CD14-positive monocyte (primary cell): ENCODE data around the gene HOXD8. TPM values are rescaled to one million over a fixed set of nuclear protein-coding genes. Genes with fewer than 3 reads are reported as not detected.
A peak's percentile ranks its signal among the peaks of the same experiment; 100 is the strongest.

Experiments used
- DNase-seq, 3 donors: peaks; one replicate each; pipeline ENCODE4 v3.0.0-alpha.2; 2011 to 2022
- H2AFZ ChIP-seq: 2 replicates; pipeline ENCODE4 v1.6.0; 2012; ENCODE audit warnings: mild to moderate bottlenecking, low read depth, low read length, inconsistent platforms; ENCODE audit not compliant: insufficient read depth, poor library complexity, severe bottlenecking
- H3K27ac ChIP-seq, 2 donors: 1 replicate in 1 of 2; 2 replicates in 1 of 2; pipeline ENCODE4 v1.5.1; 2012 to 2013; ENCODE audit warnings: low read length in 2 of 2, control low read depth in 1 of 2, inconsistent platforms in 1 of 2, low read depth in 1 of 2, mild to moderate bottlenecking in 1 of 2
- H3K27me3 ChIP-seq, 2 donors: one replicate each; pipeline versions ENCODE4 v1.6.0 to v1.6.1; 2011 to 2013; ENCODE audit warnings: low read length in 2 of 2; ENCODE audit not compliant: control insufficient read depth in 2 of 2, insufficient read depth in 2 of 2
- H3K36me3 ChIP-seq, 2 donors: replicated peaks in 1 of 2; 1 replicate in 1 of 2; 2 replicates in 1 of 2; pipeline versions ENCODE4 v1.5.1 to v1.6.1; 2012 to 2013; ENCODE audit warnings: low read length in 2 of 2, control low read depth in 1 of 2, inconsistent platforms in 1 of 2, mild to moderate bottlenecking in 1 of 2; ENCODE audit not compliant: insufficient read depth in 2 of 2, control insufficient read depth in 1 of 2
- H3K4me1 ChIP-seq, 2 donors: 1 replicate in 1 of 2; 2 replicates in 1 of 2; pipeline versions ENCODE4 v1.5.1 to v1.6.1; 2012 to 2013; ENCODE audit warnings: low read length in 2 of 2, control low read depth in 1 of 2, inconsistent platforms in 1 of 2, mild to moderate bottlenecking in 1 of 2, moderate library complexity in 1 of 2; ENCODE audit not compliant: insufficient read depth in 2 of 2, control insufficient read depth in 1 of 2
- H3K4me2 ChIP-seq: replicated peaks from 2 replicates; pipeline ENCODE3; 2012; ENCODE audit warnings: low read length, moderate library complexity, mild to moderate bottlenecking; ENCODE audit not compliant: poor library complexity, severe bottlenecking; ENCODE audit errors: extremely low read depth
- H3K4me3 ChIP-seq, 3 experiments: fragments of 200-600 bp in 1 of 3; sonication (generic) in 1 of 3; replicated peaks in 1 of 3; 1 replicate in 2 of 3; 2 replicates in 1 of 3; pipeline ENCODE4 v1.5.1; 2011 to 2013; ENCODE audit warnings: low read length in 3 of 3, mild to moderate bottlenecking in 3 of 3, control low read depth in 2 of 3, low read depth in 2 of 3, inconsistent platforms in 1 of 3, moderate library complexity in 1 of 3
- H3K79me2 ChIP-seq: 2 replicates; pipeline ENCODE4 v1.6.0; 2012; ENCODE audit warnings: mild to moderate bottlenecking, control low read depth, inconsistent platforms, low read length, moderate library complexity; ENCODE audit not compliant: insufficient read depth
- H3K9ac ChIP-seq: 2 replicates; pipeline ENCODE4 v1.6.0; 2017; ENCODE audit warnings: low read length, mild to moderate bottlenecking; ENCODE audit not compliant: insufficient read depth, poor library complexity, severe bottlenecking
- H3K9me3 ChIP-seq, 2 donors: replicated peaks in 1 of 2; 1 replicate in 1 of 2; 2 replicates in 1 of 2; pipeline versions ENCODE4 v1.5.1 to v1.6.1; 2012 to 2013; ENCODE audit warnings: low read length in 2 of 2, control low read depth in 1 of 2; ENCODE audit not compliant: control insufficient read depth in 1 of 2, insufficient read depth in 1 of 2
- H4K20me1 ChIP-seq: 2 replicates; pipeline ENCODE4 v1.6.0; 2012; ENCODE audit warnings: mild to moderate bottlenecking, low read length, control low read depth, moderate library complexity; ENCODE audit not compliant: insufficient read depth
- H3K27ac Mint-ChIP-seq, 7 donors: one replicate each; pipeline ENCODE4 v1.8.0; 2020; ENCODE audit warnings: mild to moderate bottlenecking in 7 of 7, mixed read lengths in 7 of 7, moderate library complexity in 6 of 7, inconsistent platforms in 2 of 7
- H3K27me3 Mint-ChIP-seq, 3 donors: one replicate each; pipeline ENCODE4 v1.8.0; 2021 to 2022; ENCODE audit warnings: low read depth in 3 of 3, mild to moderate bottlenecking in 3 of 3, mixed read lengths in 3 of 3, moderate library complexity in 3 of 3, inconsistent platforms in 1 of 3
- H3K36me3 Mint-ChIP-seq, 2 donors: one replicate each; pipeline ENCODE4 v1.8.0; 2020; ENCODE audit warnings: mixed read lengths in 2 of 2, inconsistent platforms in 1 of 2, mild to moderate bottlenecking in 1 of 2
- H3K4me1 Mint-ChIP-seq: one replicate; pipeline ENCODE4 v1.8.0; 2020; ENCODE audit warnings: mild to moderate bottlenecking, mixed read lengths
- H3K4me3 Mint-ChIP-seq, 2 donors: one replicate each; pipeline ENCODE4 v1.8.0; 2020; ENCODE audit warnings: mild to moderate bottlenecking in 2 of 2, mixed read lengths in 2 of 2, moderate library complexity in 1 of 2
- H3K9me3 Mint-ChIP-seq, 7 donors: one replicate each; pipeline ENCODE4 v1.8.0; 2020 to 2022; ENCODE audit warnings: mixed read lengths in 7 of 7, mild to moderate bottlenecking in 6 of 7, moderate library complexity in 6 of 7, inconsistent platforms in 2 of 7
- CTCF ChIP-seq: fragments of 200-600 bp; IDR thresholded peaks from one replicate; pipeline ENCODE4 v1.8.0; 2022; ENCODE audit warnings: antibody characterized with exemption, mild to moderate bottlenecking
- WGBS: methylation state at CpG from one replicate; pipeline ENCODE4 v1.1.5; 2013; ENCODE audit warnings: missing lambda C conversion rate; ENCODE audit not compliant: insufficient coverage; 5-methylcytosine and 5-hydroxymethylcytosine counted together
- intact Hi-C, 2 donors: fragments of 100-400 bp; cut with micrococcal nuclease; formaldehyde crosslinking; loops; one replicate each; pipeline versions ENCODE4 v1.15.0 to v1.15.1; 2023
- polyA plus RNA-seq, 3 donors: library from polyadenylated mRNA; depleted of rRNA in 1 of 3; unstranded in 2 of 3; stranded (reverse) in 1 of 3; fragments of 300-500 nt in 2 of 3; fragments of >200 nt in 1 of 3; fragmentation: Illumina TruSeq in 2 of 3; gene quantifications; 1 replicate in 2 of 3; 2 replicates in 1 of 3; pipeline ENCODE4 v1.2.3, GENCODE V29; 2012 to 2021

The HOXD8 gene
- polyA plus RNA-seq, 3 donors: not detected

DNA sequence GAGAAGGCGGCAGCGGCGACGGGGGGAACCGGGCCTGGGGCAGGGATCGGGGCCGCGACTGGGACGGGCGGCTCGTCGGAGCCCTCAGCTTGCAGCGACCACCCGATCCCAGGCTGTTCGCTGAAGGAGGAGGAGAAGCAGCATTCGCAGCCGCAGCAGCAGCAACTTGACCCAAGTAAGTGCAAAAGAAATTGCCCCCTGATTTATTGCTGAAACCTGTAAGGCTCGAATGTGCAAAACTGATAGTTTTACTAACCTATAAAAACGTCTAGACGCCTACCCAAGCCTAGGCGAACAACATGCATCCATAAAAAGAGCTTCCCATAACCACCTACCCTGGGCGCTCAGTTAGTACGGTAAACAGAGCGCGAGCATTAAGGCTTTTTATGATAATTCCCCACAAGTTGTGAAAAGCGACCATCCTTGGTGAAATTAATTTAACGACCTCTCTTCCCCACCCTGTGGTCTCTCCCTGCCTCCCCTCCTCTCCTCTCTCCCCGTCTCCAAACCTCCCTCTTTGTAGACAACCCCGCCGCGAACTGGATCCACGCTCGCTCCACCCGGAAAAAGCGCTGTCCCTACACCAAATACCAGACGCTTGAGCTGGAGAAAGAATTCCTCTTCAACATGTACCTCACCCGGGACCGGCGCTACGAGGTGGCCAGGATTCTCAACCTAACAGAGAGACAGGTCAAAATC, 5.9 kb upstream of the HOXD8 start:
- DNase-seq: no peak
- Histone ChIP-seq H3K27me3 (peaks cover 88 to 97% of the 10 kb centered on the region in 2 donors), H3K79me2 (no peaks in the 10 kb centered on the region), H4K20me1 (no peaks in the 10 kb centered on the region), H3K4me2 (peak overlapping the region; percentile 72), H3K36me3 (no peaks in the 10 kb centered on the region), H3K9me3 (peaks cover 3 to 64% of the 10 kb centered on the region in 2 donors), H3K27ac (no peak overlapping the region), H3K4me3 (peak overlapping the region in 1 of 3 experiments; percentile 68), H3K4me1 (peaks cover 5 to 12% of the 10 kb centered on the region in 2 donors), H2AFZ (no peak overlapping the region), H3K9ac (no peak overlapping the region)
- WGBS: 4% methylated on average over 33 of the region's 40 CpGs
- peak overlapping the region in 1 of 2 donors; percentile 85 for H3K4me3 Mint-ChIP-seq
- H3K4me1 Mint-ChIP-seq: peaks cover 23% of the 10 kb centered on the region
- no peak overlapping the region for H3K27ac Mint-ChIP-seq
- TF ChIP-seq CTCF: no peak
- H3K27me3 Mint-ChIP-seq: peaks cover 91 to 99% (median 95%) of the 10 kb centered on the region in 3 donors
- peaks cover 0 to 32% (median 15%) of the 10 kb centered on the region in 7 donors for H3K9me3 Mint-ChIP-seq
- peaks cover 0 to 13% of the 10 kb centered on the region in 2 donors for H3K36me3 Mint-ChIP-seq
- intact Hi-C loops: loop anchor here (5.0 kb wide), 2 partner anchors 41 to 1024 kb away; partner anchors contain the start of gene EVX2 (in 1 of the 2)

DNA sequence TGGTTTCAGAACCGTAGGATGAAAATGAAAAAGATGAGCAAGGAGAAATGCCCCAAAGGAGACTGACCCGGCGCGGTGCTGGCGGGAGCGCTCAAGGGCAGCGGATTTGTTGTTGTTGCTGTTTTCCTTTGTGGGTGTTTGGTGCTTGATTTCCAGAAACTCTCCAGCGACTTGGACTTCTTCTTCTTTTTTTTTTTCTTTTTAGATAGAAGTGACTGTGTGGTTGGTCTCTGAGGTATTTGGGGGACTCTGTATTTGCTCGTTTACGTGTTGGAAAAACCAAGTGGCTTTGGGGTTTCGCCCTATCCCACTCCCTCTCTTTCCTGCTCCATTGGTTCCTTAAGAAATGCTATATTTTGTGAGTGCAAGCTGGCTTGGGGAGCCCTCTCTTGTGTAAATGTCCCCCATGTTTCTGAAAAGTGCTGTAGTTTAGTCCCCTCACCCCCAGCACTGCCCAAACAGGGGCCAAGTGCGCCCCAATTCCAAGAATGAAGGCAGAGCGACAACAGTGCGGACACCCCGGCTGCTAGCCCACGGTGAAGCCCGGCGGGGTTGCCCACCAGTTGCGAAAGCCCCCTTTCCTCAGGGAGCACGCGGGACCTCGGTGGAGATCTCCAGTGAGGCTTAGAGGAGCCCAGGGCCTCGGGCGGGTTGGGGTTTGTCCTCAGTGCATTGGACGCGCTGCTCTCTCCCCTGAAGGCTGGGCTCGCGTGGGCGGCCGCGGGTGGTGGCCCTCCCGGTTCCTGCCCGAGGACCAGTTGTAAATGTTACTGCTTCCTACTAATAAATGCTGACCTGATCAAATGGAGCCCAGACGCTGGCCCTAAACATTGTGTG, 5.2 kb upstream of the HOXD8 start:
- Histone ChIP-seq H3K4me3 (no peak overlapping the region), H4K20me1 (no peaks in the 10 kb centered on the region), H3K27me3 (peaks cover 89 to 97% of the 10 kb centered on the region in 2 donors), H3K27ac (no peak overlapping the region), H3K4me1 (peaks cover 7 to 19% of the 10 kb centered on the region in 2 donors), H3K9me3 (peaks cover 0 to 69% of the 10 kb centered on the region in 2 donors), H3K36me3 (no peaks in the 10 kb centered on the region), H3K9ac (no peak overlapping the region), H3K79me2 (no peaks in the 10 kb centered on the region), H2AFZ (no peak overlapping the region), H3K4me2 (no peak overlapping the region)
- no peak for DNase-seq
- Mint-ChIP-seq H3K27me3 (peaks cover 92 to 100% (median 95%) of the 10 kb centered on the region in 3 donors), H3K4me3 (peak overlapping the region in 1 of 2 donors; percentile 85), H3K27ac (no peak overlapping the region), H3K9me3 (peaks cover 0 to 33% (median 16%) of the 10 kb centered on the region in 7 donors), H3K4me1 (peaks cover 23% of the 10 kb centered on the region), H3K36me3 (peaks cover 0 to 13% of the 10 kb centered on the region in 2 donors)
- intact Hi-C loops: loop anchor here (5.0 kb wide), 2 partner anchors 42 to 1023 kb away; partner anchors contain the start of gene EVX2 (in 1 of the 2)
- 14% methylated on average over 26 of the region's 34 CpGs for WGBS
- no peak for TF ChIP-seq CTCF
